Measurements from ENCODE around the gene DMXL1.

Gene DMXL1

GRCh38 chr5:119080936-119081335, 10.0 kb downstream of the DMXL1 start:
- TF ChIP-seq EGR1 (IDR thresholded peaks at IDR 0.05) (no peak), TCF12 (IDR thresholded peaks at IDR 0.05; ENCODE audit: low read depth) (no peak), FOXM1 (IDR thresholded peaks at IDR 0.05; ENCODE audit: borderline replicate concordance, low read depth) (no peak), CEBPB (IDR thresholded peaks at IDR 0.05) (no peak)

DNA sequence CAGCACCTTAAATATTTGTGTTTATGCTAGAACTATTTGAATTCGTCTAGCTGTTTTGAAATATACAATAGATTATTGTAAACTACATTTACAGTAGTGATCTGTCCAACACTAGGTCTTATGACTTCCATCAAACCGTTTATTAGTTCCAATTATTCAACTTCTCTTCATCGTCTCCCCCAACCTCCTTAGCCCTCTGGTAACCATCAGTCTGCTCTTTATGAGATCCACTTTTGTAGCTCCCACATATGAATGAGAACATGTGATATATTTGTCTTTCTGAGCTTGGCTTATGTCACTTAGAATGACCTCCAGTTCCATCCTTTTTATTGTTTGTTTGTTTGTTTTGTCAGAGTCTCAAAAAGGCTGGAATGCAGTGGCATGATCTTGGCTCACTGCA, 11.8 kb downstream of the DMXL1 start:
- TF ChIP-seq CREB1 (IDR thresholded peaks at IDR 0.05; ENCODE audit: low read depth) (no peak), EGR1 (IDR thresholded peaks at IDR 0.05) (no peak), CEBPB (IDR thresholded peaks at IDR 0.05) (no peak), EP300 (IDR thresholded peaks at IDR 0.05; ENCODE audit: borderline replicate concordance) (no peak), YY1 (IDR thresholded peaks at IDR 0.05; ENCODE audit: low read depth) (no peak), TCF12 (IDR thresholded peaks at IDR 0.05; ENCODE audit: low read depth) (no peak), TAF1 (IDR thresholded peaks at IDR 0.05; ENCODE audit: low read depth) (no peak), TEAD4 (IDR thresholded peaks at IDR 0.05) (no peak), FOXM1 (IDR thresholded peaks at IDR 0.05; ENCODE audit: borderline replicate concordance, low read depth) (no peak), ZBTB7A (IDR thresholded peaks at IDR 0.05; ENCODE audit: low read depth) (no peak), NFIC (IDR thresholded peaks at IDR 0.05) (no peak), MAX (IDR thresholded peaks at IDR 0.05) (no peak), RAD21 (IDR thresholded peaks at IDR 0.05; ENCODE audit: low read depth) (no peak)
- TF ChIP-seq, protein P1, sequence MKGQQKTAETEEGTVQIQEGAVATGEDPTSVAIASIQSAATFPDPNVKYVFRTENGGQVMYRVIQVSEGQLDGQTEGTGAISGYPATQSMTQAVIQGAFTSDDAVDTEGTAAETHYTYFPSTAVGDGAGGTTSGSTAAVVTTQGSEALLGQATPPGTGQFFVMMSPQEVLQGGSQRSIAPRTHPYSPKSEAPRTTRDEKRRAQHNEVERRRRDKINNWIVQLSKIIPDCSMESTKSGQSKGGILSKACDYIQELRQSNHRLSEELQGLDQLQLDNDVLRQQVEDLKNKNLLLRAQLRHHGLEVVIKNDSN (IDR thresholded peaks at IDR 0.05) = no peak
- TF ChIP-seq, protein P2, sequence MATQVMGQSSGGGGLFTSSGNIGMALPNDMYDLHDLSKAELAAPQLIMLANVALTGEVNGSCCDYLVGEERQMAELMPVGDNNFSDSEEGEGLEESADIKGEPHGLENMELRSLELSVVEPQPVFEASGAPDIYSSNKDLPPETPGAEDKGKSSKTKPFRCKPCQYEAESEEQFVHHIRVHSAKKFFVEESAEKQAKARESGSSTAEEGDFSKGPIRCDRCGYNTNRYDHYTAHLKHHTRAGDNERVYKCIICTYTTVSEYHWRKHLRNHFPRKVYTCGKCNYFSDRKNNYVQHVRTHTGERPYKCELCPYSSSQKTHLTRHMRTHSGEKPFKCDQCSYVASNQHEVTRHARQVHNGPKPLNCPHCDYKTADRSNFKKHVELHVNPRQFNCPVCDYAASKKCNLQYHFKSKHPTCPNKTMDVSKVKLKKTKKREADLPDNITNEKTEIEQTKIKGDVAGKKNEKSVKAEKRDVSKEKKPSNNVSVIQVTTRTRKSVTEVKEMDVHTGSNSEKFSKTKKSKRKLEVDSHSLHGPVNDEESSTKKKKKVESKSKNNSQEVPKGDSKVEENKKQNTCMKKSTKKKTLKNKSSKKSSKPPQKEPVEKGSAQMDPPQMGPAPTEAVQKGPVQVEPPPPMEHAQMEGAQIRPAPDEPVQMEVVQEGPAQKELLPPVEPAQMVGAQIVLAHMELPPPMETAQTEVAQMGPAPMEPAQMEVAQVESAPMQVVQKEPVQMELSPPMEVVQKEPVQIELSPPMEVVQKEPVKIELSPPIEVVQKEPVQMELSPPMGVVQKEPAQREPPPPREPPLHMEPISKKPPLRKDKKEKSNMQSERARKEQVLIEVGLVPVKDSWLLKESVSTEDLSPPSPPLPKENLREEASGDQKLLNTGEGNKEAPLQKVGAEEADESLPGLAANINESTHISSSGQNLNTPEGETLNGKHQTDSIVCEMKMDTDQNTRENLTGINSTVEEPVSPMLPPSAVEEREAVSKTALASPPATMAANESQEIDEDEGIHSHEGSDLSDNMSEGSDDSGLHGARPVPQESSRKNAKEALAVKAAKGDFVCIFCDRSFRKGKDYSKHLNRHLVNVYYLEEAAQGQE (IDR thresholded peaks at IDR 0.05; ENCODE audit: low read depth) = no peak

DNA sequence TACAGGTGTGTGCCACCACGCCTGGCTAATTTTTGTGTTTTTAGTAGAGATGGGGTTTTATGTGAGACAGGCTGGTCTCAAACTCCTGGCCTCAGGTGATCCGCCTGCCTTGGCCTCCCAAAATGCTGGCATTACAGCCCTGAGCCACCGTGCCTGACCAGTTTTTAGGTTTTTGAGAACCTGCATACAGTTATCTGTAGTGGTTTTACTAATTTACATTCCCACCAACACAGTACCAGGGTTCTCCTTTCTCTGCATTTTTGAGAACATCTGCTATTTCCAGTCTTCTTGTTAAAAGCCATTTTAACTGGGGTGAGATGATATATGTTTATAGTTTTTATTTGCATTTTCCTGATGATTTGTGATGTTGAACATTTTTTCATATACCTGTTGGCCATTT, 12.8 kb downstream of the DMXL1 start:
- TF ChIP-seq EGR1 (IDR thresholded peaks at IDR 0.05) = no peak
- TF ChIP-seq, protein P1 (IDR thresholded peaks at IDR 0.05) = no peak
- TF ChIP-seq RAD21 (IDR thresholded peaks at IDR 0.05; ENCODE audit: low read depth) = no peak
- TF ChIP-seq CEBPB (IDR thresholded peaks at IDR 0.05) = no peak
- no peak for TF ChIP-seq YY1 (IDR thresholded peaks at IDR 0.05; ENCODE audit: low read depth)
- TF ChIP-seq EP300 (IDR thresholded peaks at IDR 0.05; ENCODE audit: borderline replicate concordance) = no peak
- no peak for TF ChIP-seq NFIC (IDR thresholded peaks at IDR 0.05)
- TF ChIP-seq TEAD4 (IDR thresholded peaks at IDR 0.05) = no peak
- no peak for TF ChIP-seq MAX (IDR thresholded peaks at IDR 0.05)
- TF ChIP-seq CREB1 (IDR thresholded peaks at IDR 0.05; ENCODE audit: low read depth) = no peak
- TF ChIP-seq FOXM1 (IDR thresholded peaks at IDR 0.05; ENCODE audit: borderline replicate concordance, low read depth) = no peak
- TF ChIP-seq TCF12 (IDR thresholded peaks at IDR 0.05; ENCODE audit: low read depth) = no peak

DNA sequence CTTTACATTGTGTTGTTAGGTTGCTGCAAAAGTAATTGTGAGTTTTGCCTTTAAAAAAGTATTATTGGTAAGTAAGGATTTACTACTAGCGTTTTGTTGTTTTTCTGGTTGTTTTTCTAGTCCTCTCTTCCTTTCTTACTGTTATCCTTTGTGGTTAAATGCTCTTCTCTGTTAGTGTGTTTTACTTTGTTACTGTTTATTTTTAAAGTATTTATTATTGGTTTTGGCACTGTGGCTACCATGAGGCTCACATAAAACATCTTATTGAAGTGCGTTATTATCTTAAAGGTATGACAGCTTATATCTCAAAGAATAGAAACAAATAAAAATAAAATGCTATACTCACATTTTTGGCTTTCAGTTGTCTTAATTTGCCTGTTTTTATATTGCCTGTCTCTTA, 17.6 kb downstream of the DMXL1 start:
- TF ChIP-seq TEAD4 (IDR thresholded peaks at IDR 0.05) (no peak), TAF1 (IDR thresholded peaks at IDR 0.05; ENCODE audit: low read depth) (no peak), FOXM1 (IDR thresholded peaks at IDR 0.05; ENCODE audit: borderline replicate concordance, low read depth) (no peak), ZBTB7A (IDR thresholded peaks at IDR 0.05; ENCODE audit: low read depth) (no peak), EP300 (IDR thresholded peaks at IDR 0.05; ENCODE audit: borderline replicate concordance) (no peak), CEBPB (IDR thresholded peaks at IDR 0.05) (no peak), MAX (IDR thresholded peaks at IDR 0.05) (no peak), EGR1 (IDR thresholded peaks at IDR 0.05) (no peak)

DNA sequence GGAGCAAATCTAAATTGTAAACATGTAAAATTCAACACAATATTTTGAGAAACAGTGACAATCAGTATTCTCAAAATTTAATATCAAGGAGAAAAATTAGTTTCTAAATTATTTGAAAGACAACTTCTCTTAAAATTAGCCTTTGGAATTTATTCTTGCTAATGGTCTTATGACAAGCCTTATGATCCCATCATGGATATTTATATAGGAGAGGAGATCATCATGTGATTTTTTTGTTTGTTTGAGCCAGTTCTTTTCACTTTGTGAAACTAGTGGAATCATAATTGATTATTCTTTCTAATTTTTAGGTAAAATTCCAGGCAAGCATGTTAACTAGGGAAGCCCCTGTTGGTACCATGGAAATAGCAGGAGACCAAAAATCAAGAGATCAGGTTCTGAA, 24.7 kb downstream of the DMXL1 start:
- TF ChIP-seq, protein P2 (IDR thresholded peaks at IDR 0.05; ENCODE audit: low read depth) = no peak
- TF ChIP-seq CEBPB (IDR thresholded peaks at IDR 0.05) = no peak
- no peak for TF ChIP-seq NFIC (IDR thresholded peaks at IDR 0.05)
- TF ChIP-seq TAF1 (IDR thresholded peaks at IDR 0.05; ENCODE audit: low read depth) = no peak
- TF ChIP-seq TCF12 (IDR thresholded peaks at IDR 0.05; ENCODE audit: low read depth) = no peak
- no peak for TF ChIP-seq CREB1 (IDR thresholded peaks at IDR 0.05; ENCODE audit: low read depth)
- TF ChIP-seq MAX (IDR thresholded peaks at IDR 0.05) = no peak
- TF ChIP-seq YY1 (IDR thresholded peaks at IDR 0.05; ENCODE audit: low read depth) = no peak
- TF ChIP-seq FOXM1 (IDR thresholded peaks at IDR 0.05; ENCODE audit: borderline replicate concordance, low read depth) = no peak
- TF ChIP-seq RAD21 (IDR thresholded peaks at IDR 0.05; ENCODE audit: low read depth) = no peak
- no peak for TF ChIP-seq EGR1 (IDR thresholded peaks at IDR 0.05)
- TF ChIP-seq TEAD4 (IDR thresholded peaks at IDR 0.05) = no peak
- TF ChIP-seq, protein P1 (IDR thresholded peaks at IDR 0.05) = no peak
- TF ChIP-seq EP300 (IDR thresholded peaks at IDR 0.05; ENCODE audit: borderline replicate concordance) = no peak
- no peak for TF ChIP-seq ZBTB7A (IDR thresholded peaks at IDR 0.05; ENCODE audit: low read depth)

All from Ishikawa (cell line).